Nephron (organoid): ENCODE data around the gene PPP1R12B.
"Not testable (repeated sequence)": the region's sequence is repeated elsewhere in the genome, so short reads cannot be mapped to it uniquely, and the experiment has no call there.

Experiments used
- H3K27ac Mint-ChIP-seq, 3 experiments: 2 replicates each; pipeline ENCODE4 v1.8.0; 2020; ENCODE audit warnings: mixed read lengths in 3 of 3, mild to moderate bottlenecking in 2 of 3, moderate library complexity in 1 of 3
- H3K27me3 Mint-ChIP-seq: 2 replicates; pipeline ENCODE4 v1.8.0; 2021; ENCODE audit warnings: low read depth, mild to moderate bottlenecking, moderate library complexity, mixed read lengths
- H3K36me3 Mint-ChIP-seq: 2 replicates; pipeline ENCODE4 v1.8.0; 2020; ENCODE audit warnings: low read depth, mixed read lengths
- H3K4me1 Mint-ChIP-seq: 2 replicates; pipeline ENCODE4 v1.8.0; 2020; ENCODE audit warnings: mixed read lengths
- H3K4me3 Mint-ChIP-seq, 3 experiments: 2 replicates each; pipeline ENCODE4 v1.8.0; 2020; ENCODE audit warnings: mild to moderate bottlenecking in 3 of 3, mixed read lengths in 3 of 3, moderate library complexity in 2 of 3
- H3K9me3 Mint-ChIP-seq: 2 replicates; pipeline ENCODE4 v1.8.0; 2020; ENCODE audit warnings: mixed read lengths
- CTCF ChIP-seq, 3 experiments: fragments of 200-600 bp; sonication (generic); IDR thresholded peaks; one replicate each; pipeline ENCODE4 v1.5.0; 2021; ENCODE audit warnings: antibody characterized with exemption in 3 of 3; ENCODE audit not compliant: unreplicated experiment in 3 of 3

PPP1R12B gene

GRCh38 chr1:202410854-202411357, 62.4 kb downstream of the PPP1R12B start:
- peaks cover 43% of the 10 kb centered on the region for H3K4me1 Mint-ChIP-seq
- H3K36me3 Mint-ChIP-seq, H3K9me3 Mint-ChIP-seq, H3K27me3 Mint-ChIP-seq: not testable (repeated sequence)
- peak overlapping the region in 1 of 3 experiments; percentile 59 for H3K4me3 Mint-ChIP-seq
- peak overlapping the region; percentile 57 to 71 (median 63) for H3K27ac Mint-ChIP-seq

- Mint-ChIP-seq H3K9me3 (no peaks in the 10 kb centered on the region), H3K27ac (peak overlapping the region in 2 of 3 experiments; percentile 57 to 71), H3K4me3 (no peak overlapping the region), H3K4me1 (peaks cover 40% of the 10 kb centered on the region), H3K27me3 (no peaks in the 10 kb centered on the region), H3K36me3 (no peaks in the 10 kb centered on the region)
- no peak for TF ChIP-seq CTCF (IDR thresholded peaks at IDR 0.05; ENCODE audit: unreplicated experiment in 3 of 3)
Observed at GRCh38 chr1:202411422-202411821, 62.9 kb downstream of the PPP1R12B start.

GRCh38 chr1:202412421-202412820, 63.9 kb downstream of the PPP1R12B start:
- not testable (repeated sequence) for H3K4me3 Mint-ChIP-seq, H3K27me3 Mint-ChIP-seq, H3K36me3 Mint-ChIP-seq, H3K9me3 Mint-ChIP-seq
- H3K27ac Mint-ChIP-seq: peak overlapping the region in 2 of 3 experiments; percentile 16 to 42
- peaks cover 41% of the 10 kb centered on the region for H3K4me1 Mint-ChIP-seq

- H3K9me3 Mint-ChIP-seq: no peaks in the 10 kb centered on the region
- H3K4me3 Mint-ChIP-seq: no peak overlapping the region
- TF ChIP-seq CTCF (IDR thresholded peaks at IDR 0.05; ENCODE audit: unreplicated experiment in 3 of 3): no peak
- H3K36me3 Mint-ChIP-seq: no peaks in the 10 kb centered on the region
- peak overlapping the region in 1 of 3 experiments; percentile 67 for H3K27ac Mint-ChIP-seq
- no peaks in the 10 kb centered on the region for H3K27me3 Mint-ChIP-seq
- peaks cover 21% of the 10 kb centered on the region for H3K4me1 Mint-ChIP-seq
Observed at GRCh38 chr1:202416641-202417040, 68.1 kb downstream of the PPP1R12B start.

GRCh38 chr1:202417141-202417540, 68.6 kb downstream of the PPP1R12B start:
- not testable (repeated sequence) for H3K36me3 Mint-ChIP-seq, H3K27me3 Mint-ChIP-seq, H3K4me3 Mint-ChIP-seq, H3K9me3 Mint-ChIP-seq
- Mint-ChIP-seq H3K4me1 (peaks cover 18% of the 10 kb centered on the region), H3K27ac (peak overlapping the region in 2 of 3 experiments; percentile 67 to 71)

- not testable (repeated sequence) for H3K36me3 Mint-ChIP-seq, H3K4me3 Mint-ChIP-seq, H3K27me3 Mint-ChIP-seq, H3K9me3 Mint-ChIP-seq
- Mint-ChIP-seq H3K27ac (peak overlapping the region in 1 of 3 experiments; percentile 67), H3K4me1 (peaks cover 16% of the 10 kb centered on the region)
Observed at GRCh38 chr1:202417762-202418201, 69.3 kb downstream of the PPP1R12B start.

- H3K36me3 Mint-ChIP-seq, H3K27ac Mint-ChIP-seq, H3K4me3 Mint-ChIP-seq, H3K9me3 Mint-ChIP-seq, H3K27me3 Mint-ChIP-seq: not testable (repeated sequence)
- peaks cover 16% of the 10 kb centered on the region for H3K4me1 Mint-ChIP-seq
Observed at GRCh38 chr1:202419731-202420130, 71.2 kb downstream of the PPP1R12B start.

- not testable (repeated sequence) for H3K4me3 Mint-ChIP-seq, H3K9me3 Mint-ChIP-seq, H3K27me3 Mint-ChIP-seq, H3K27ac Mint-ChIP-seq, H3K36me3 Mint-ChIP-seq
- peaks cover 16% of the 10 kb centered on the region for H3K4me1 Mint-ChIP-seq
Observed at GRCh38 chr1:202420422-202421094, 72.1 kb downstream of the PPP1R12B start.

- not testable (repeated sequence) for H3K4me1 Mint-ChIP-seq, H3K9me3 Mint-ChIP-seq, H3K27ac Mint-ChIP-seq, H3K36me3 Mint-ChIP-seq, H3K4me3 Mint-ChIP-seq, H3K27me3 Mint-ChIP-seq
Observed at GRCh38 chr1:202422709-202423108, 74.2 kb downstream of the PPP1R12B start.

- H3K4me3 Mint-ChIP-seq, H3K27me3 Mint-ChIP-seq, H3K4me1 Mint-ChIP-seq, H3K9me3 Mint-ChIP-seq, H3K36me3 Mint-ChIP-seq, H3K27ac Mint-ChIP-seq: not testable (repeated sequence)
Observed at GRCh38 chr1:202424260-202424659, 75.8 kb downstream of the PPP1R12B start.

GRCh38 chr1:202430111-202430510, 81.6 kb downstream of the PPP1R12B start:
- H3K4me1 Mint-ChIP-seq, H3K27ac Mint-ChIP-seq, H3K4me3 Mint-ChIP-seq, H3K27me3 Mint-ChIP-seq, H3K9me3 Mint-ChIP-seq: not testable (repeated sequence)
- peaks cover 25% of the 10 kb centered on the region for H3K36me3 Mint-ChIP-seq

- not testable (repeated sequence) for H3K9me3 Mint-ChIP-seq, H3K4me1 Mint-ChIP-seq, H3K4me3 Mint-ChIP-seq, H3K27ac Mint-ChIP-seq, H3K27me3 Mint-ChIP-seq
- H3K36me3 Mint-ChIP-seq: peaks cover 26% of the 10 kb centered on the region
Observed at GRCh38 chr1:202432338-202432737, 83.8 kb downstream of the PPP1R12B start.
